K562 (cell line): ENCODE measurements around the gene RPTOR.

ENCODE experiments used
- ATF1 ChIP-seq, 2 experiments: fragments of 450-650 bp in 1 of 2; IDR thresholded peaks; 2 replicates each; pipeline ENCODE4 v1.6.1; 2016; ENCODE audit warnings: missing compliant biosample characterization in 1 of 2, missing genetic modification characterization in 1 of 2
- POLR2A ChIP-seq: fragments of 450-650 bp; conservative IDR thresholded peaks from 2 replicates; pipeline ENCODE4 v1.6.1; 2016
- ZNF277 ChIP-seq: fragments of 250-450 bp; sonication (Bioruptor Pico); IDR thresholded peaks from 2 replicates; pipeline ENCODE4 v1.8.0; 2022; ENCODE audit warnings: inconsistent platforms, mild to moderate bottlenecking, moderate library complexity, borderline replicate concordance
- TF ChIP-seq, protein P1 (sequence below), 3 experiments: IDR thresholded peaks in 2 of 3; conservative IDR thresholded peaks in 1 of 3; 2 replicates each; pipeline ENCODE4 v1.5.1; 2011 to 2012; ENCODE audit warnings: low read length in 3 of 3, mild to moderate bottlenecking in 3 of 3, control low read depth in 2 of 3, improper control_type of control experiment in 1 of 3, inconsistent platforms in 1 of 3, low read depth in 1 of 3, mixed read lengths in 1 of 3, moderate library complexity in 1 of 3; ENCODE audit not compliant: insufficient read depth in 2 of 3
- TF ChIP-seq, protein P2 (sequence below): fragments of 150-350 bp; IDR thresholded peaks from 2 replicates; pipeline ENCODE4 v1.6.1; 2014; ENCODE audit warnings: low read depth, mild to moderate bottlenecking, low read length, borderline replicate concordance

DNA sequence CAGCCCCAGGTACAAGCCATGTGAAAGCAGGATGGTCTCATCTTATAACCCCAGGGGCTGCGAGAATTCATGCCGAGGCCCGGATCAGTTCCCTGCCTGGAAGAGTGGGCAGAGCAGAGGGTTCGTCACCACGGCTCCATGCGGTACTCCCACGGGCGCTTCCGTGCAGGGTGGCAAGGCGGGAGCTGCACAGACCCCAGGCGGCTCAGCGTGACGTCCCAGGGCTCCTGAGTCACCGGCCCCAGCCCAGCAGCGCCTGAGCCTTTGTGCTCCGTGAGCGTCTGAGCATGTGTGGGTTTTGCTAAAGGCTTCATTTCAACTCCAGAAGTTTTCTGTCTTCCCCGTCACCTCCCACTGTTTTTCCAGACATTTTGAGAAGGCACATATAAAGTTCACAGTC is 375.8 kb downstream of the RPTOR start:
- TF ChIP-seq, protein P1, sequence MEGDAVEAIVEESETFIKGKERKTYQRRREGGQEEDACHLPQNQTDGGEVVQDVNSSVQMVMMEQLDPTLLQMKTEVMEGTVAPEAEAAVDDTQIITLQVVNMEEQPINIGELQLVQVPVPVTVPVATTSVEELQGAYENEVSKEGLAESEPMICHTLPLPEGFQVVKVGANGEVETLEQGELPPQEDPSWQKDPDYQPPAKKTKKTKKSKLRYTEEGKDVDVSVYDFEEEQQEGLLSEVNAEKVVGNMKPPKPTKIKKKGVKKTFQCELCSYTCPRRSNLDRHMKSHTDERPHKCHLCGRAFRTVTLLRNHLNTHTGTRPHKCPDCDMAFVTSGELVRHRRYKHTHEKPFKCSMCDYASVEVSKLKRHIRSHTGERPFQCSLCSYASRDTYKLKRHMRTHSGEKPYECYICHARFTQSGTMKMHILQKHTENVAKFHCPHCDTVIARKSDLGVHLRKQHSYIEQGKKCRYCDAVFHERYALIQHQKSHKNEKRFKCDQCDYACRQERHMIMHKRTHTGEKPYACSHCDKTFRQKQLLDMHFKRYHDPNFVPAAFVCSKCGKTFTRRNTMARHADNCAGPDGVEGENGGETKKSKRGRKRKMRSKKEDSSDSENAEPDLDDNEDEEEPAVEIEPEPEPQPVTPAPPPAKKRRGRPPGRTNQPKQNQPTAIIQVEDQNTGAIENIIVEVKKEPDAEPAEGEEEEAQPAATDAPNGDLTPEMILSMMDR (IDR thresholded peaks at IDR 0.05 in 2 of 3, conservative IDR thresholded peaks at IDR 0.05 in 1 of 3; ENCODE audit: insufficient read depth in 2 of 3, low read depth in 1 of 3, low read length in 3 of 3) = no peak
- TF ChIP-seq, protein P2, sequence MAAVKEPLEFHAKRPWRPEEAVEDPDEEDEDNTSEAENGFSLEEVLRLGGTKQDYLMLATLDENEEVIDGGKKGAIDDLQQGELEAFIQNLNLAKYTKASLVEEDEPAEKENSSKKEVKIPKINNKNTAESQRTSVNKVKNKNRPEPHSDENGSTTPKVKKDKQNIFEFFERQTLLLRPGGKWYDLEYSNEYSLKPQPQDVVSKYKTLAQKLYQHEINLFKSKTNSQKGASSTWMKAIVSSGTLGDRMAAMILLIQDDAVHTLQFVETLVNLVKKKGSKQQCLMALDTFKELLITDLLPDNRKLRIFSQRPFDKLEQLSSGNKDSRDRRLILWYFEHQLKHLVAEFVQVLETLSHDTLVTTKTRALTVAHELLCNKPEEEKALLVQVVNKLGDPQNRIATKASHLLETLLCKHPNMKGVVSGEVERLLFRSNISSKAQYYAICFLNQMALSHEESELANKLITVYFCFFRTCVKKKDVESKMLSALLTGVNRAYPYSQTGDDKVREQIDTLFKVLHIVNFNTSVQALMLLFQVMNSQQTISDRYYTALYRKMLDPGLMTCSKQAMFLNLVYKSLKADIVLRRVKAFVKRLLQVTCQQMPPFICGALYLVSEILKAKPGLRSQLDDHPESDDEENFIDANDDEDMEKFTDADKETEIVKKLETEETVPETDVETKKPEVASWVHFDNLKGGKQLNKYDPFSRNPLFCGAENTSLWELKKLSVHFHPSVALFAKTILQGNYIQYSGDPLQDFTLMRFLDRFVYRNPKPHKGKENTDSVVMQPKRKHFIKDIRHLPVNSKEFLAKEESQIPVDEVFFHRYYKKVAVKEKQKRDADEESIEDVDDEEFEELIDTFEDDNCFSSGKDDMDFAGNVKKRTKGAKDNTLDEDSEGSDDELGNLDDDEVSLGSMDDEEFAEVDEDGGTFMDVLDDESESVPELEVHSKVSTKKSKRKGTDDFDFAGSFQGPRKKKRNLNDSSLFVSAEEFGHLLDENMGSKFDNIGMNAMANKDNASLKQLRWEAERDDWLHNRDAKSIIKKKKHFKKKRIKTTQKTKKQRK = no peak
- TF ChIP-seq POLR2A = no peak
- no peak for TF ChIP-seq ZNF277 (CRISPR knock-in tag)
- no peak for TF ChIP-seq ATF1 (CRISPR knock-in tag; IDR thresholded peaks at IDR 0.05)
- no peak for TF ChIP-seq ATF1 (tag; IDR thresholded peaks at IDR 0.05)
